Stimulated activated CD8-positive, alpha-beta memory T cell treated with anti-CD3 and anti-CD28 coated beads, Interleukin-7, amount 100 ng/mL, for 48 hours (primary cell): ENCODE results near the gene DYNLL2.
"Not testable (repeated sequence)": the region's sequence is repeated elsewhere in the genome, so short reads cannot be mapped to it uniquely, and the experiment has no call there.

Experiments used
- DNase-seq, 2 donors: peaks; one replicate each; pipeline ENCODE4 v3.0.0-alpha.2; 2020; ENCODE audit warnings: low read depth in 1 of 2; ENCODE audit errors: extremely low read depth in 1 of 2

The DYNLL2 gene

DNA sequence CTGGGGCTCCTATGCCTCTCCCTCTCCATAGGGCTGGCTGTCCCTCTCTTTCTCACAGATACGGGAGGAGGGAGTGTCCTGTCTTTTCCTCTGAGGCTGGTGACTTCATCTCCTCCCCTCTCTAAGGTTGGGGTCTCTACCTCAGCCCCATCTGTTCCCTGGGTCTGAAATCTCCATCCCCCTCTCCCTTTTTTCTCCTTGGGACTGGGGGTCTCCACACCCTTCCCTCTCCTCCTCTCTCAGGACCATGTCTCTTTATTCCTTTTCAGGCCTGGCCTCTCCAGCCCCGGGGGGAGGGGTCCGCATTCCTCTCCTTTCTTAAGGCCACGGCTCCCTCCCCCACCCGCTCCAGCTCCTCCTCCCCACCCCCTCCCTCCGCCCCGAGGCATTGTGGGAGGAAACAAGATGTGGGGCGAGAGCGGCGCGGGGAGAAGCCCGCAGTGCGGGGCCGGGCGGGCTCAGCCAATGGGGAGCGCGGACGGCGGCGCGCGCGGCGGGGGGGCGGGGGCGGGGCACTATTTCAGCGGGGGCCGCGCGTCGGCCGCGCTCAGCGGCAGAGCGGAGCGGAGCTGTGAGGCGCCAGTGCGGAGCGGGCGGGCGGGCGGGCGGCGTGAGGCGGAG lies at the start of gene DYNLL2:
Gene DYNLL2 (plus strand): TSS at position 550 of the 621 bp plus-strand sequence. CDS start 3,672 bp downstream, outside the sequence.
- peak; percentile 78 to 87 for DNase-seq

DNA sequence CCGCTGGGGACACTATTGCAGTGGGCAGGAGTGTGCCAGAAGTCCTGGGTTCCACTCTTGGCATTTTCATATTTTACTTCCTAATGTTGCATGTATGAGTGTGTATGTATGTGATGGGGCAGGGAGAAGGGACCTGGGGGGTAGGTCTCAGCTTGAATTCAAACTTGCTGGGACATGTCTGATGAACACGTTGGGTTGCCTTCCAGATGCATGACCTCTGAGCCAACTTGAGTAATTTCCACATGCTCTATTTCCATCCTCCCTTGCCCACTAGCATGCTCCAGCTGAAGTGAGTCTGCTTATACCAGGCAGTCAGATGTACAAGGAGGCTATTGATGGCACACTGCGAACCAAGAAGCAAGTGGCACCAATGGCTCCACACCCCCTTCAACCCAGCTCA lies 43.2 kb upstream of the DYNLL2 start:
- DNase-seq = no peak

DNA sequence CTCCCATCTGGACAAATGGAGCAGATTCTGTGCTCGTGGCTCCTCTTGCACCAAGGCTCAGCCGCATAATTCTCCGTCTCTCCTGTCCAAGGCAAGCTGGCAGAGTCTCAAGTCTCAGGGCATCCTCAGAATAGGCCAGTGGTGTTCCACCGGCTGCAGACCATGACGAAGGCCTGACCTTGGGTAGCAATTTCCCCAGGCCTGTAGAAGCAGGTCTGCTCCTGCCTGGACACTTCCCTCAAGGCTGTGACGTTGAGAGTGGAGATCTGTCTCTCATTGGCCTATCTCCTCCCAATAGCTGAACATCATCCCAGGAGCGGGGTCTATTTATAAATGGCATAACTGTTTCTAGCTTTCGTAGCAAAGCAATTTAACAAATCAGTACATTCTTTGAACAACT lies 42.8 kb upstream of the DYNLL2 start:
- DNase-seq = no peak

DNA sequence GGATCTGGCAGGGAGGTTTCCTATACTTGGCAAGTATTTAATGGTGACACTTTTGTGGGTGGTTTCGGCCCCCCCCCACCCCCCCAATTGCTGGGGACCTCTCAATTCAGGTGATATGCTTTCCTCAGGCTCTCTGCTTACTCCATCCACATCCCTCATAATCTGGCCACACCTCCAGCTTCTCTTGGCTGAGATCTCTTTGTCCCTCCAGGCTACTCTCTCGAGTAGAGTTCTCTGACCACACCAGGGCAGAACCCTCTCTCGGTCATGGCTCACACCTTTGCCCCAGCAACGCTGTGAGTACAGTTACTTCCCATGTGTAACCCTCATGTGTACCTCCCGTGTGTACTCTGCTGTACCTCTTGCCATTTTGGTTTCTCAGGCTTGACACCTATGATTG lies 42.1 kb upstream of the DYNLL2 start:
- no peak for DNase-seq

DNA sequence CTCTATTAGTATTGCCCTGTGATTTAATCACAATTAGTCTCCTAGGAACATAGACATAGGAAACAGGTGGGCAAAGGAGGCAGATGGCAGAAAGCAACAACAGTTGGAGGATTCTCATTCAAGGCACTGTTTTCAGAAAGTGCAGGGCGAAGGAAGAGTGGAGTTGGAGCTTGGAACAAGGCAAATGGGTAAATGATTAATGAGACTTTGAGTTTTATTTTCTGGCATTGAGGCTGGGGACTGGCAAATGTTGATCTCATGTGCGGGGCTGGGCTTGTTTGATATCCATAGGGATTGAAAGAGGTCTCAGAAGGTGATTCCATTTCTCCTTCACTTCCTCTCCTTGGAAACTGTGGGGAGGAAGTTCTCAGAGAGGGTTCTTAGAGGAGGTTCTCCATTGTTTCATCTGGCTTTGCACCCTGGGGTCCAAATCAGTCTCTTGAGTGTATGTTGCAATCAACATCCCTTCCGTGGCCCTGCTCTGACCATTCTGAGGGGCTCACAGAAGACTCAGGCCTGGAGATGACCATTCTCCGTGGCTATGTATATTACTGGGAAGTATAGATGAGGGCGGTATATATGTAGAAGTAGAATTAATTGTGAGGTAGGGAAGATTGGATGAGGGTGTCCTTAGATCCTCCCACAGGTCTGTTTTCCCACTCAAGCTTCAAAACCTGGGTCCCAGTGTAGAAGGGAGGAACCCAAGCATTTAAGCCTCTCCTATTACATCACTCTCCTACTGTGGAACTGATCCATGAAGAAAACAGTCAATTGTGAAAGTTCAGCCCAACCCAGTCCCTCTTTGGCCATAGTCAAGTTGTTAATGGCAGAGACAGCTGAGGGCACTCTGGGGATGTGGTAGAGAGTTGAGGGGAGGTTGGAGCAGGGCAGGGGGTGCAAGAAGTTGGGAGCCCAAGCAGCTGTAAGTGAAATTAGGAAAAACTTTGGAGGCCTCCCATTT lies 39.7 kb upstream of the DYNLL2 start:
- DNase-seq = no peak

DNA sequence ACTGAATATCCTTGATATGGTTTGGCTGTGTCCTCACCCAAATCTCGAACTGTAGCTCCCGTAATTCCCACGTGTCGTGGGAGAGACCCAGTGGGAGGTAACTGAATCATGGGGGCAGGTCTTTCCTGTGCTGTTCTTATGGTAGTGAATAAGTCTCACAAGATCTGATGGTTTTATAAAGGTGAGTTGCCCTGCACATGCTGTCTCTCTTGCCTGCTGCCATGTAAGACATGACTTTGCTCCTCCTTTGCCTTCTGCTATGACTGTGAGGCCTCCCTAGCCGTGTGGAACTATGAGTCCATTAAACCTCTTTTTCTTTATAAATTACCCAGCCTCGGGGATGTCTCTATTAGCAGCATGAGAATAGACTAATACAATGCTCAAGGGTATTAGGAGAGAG lies 39.0 kb upstream of the DYNLL2 start:
- DNase-seq = not testable (repeated sequence)

DNA sequence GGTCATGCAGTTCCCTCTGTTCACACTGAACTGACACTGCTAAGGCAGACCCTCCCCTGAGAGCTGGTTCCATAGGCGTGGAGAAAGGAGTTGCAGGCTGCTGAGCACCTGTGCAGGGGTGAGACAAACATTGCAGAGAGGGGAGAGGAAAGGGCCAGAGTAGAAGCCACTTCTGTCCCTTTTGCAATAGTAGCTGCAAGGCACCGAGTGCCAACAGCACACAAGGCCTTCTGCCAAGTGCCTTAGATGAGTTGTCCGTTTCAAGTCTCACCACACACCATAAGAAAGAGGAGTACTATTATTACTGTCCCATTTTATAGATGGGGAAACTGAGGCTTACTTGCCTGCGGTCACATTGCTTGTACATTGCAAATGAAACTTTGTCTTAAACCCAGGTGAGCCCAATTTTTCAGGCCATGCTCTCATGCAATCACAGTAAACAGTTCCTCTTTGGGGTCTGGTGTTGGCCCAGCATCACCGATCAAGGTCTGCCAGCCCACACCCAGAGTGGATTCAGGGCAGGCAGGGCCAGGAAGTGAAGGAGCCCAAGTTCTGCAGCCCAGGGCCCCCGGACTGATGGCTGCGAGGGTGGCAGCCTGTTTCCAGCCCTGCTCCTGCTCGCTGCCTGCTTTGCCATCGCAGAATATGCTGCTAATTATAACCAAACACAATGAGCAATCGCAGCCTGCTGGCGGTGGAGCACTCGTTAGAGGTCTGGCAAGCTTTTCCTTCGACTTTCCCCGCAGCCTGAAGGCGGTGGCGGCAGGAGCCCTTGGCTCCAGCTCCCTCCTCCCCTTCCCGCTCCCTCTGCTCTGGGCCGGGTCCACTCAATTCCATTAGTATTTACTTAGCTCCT lies 36.8 kb upstream of the DYNLL2 start:
- DNase-seq = no peak

DNA sequence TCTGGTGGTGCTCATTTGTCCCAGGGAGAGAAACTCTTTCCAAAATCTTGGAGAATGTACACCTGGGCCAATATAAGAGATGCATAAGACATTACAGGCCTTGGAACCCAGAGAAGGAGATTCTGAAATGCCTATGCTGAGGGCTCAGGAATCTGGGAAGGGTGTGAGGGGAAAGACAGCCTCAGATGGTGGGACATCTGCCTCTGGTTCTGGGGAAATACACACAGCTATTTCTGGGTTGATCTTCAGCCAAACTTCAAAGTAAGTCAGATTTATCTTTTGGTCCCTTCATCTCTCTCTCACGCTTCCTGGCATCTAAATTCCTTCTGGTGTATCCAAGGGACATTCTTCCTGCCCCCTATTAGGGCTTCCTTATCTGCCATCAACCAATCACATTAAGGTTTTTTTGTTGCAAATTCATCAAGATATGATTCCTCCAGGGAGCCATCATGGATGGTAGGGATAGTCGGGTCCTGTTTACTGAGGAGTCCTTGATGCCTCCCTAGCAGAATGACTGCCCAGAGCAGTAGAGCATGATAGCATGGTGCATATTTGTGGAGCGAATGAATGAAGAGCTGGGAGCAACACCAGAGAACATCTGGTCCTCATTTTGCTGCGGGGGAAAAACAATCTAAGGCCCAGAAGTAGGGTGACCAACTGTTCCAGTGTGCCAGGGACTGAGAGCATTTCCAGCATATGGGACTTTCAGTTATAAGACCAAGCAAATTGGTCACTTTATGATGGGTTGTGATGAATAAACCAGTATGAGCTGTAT lies 35.7 kb upstream of the DYNLL2 start:
- DNase-seq = no peak

DNA sequence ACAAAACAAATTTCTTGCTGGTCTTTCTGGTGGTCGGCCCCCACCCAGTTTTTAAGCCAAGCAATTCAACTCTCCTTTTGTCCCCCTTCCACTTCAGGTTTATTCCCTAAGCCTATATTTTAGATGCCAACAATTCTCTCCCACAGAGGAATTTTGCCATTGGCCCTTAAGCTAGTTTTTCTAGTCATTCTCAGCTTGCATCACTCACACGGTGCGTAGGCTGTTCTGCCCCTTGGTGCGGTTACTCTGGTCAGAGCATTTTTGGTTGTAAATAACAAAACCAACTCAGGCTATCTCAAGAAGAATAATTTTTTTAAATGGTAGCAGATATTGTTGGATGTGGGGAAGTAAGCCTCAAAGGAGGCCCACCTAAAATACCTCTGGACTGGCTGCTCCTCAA lies 33.7 kb upstream of the DYNLL2 start:
- no peak for DNase-seq

DNA sequence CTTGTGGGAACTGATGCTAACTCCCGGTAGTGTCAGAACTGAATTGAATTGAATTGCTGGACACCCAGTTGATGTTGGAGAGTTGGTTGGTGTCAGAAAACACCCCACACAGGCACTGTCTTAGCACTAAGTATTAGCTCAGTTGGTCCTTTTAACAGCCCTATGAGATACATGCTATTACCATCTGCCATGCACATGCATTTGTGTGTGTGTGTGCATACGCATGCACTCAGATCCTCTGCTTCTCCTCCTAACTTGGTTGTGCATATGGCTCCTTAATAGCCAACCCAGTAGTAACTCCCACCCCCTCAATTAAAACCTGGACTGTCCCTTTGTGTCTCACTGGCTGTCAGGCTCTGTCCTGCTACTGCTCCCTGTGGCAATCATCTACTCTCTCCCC lies 32.3 kb upstream of the DYNLL2 start:
- no peak for DNase-seq

DNA sequence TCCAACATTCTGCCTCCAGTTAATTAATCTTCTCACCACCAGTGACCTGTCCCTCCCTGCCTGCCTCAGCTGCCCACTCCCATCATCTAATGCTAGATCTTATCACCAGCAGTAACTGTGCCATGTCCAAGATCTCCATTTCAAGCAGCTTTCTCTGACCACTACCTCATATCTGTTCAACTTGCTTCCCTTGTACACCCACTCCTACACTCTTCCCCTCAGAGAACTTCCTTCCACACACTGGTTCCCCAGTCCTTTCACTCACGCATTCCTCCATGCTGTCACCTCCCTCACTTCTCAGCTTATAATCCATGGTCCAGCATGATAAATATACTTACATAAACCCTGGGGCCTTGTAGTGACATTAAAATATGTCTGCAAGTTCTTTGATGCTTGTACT lies 31.8 kb upstream of the DYNLL2 start:
- DNase-seq = no peak

DNA sequence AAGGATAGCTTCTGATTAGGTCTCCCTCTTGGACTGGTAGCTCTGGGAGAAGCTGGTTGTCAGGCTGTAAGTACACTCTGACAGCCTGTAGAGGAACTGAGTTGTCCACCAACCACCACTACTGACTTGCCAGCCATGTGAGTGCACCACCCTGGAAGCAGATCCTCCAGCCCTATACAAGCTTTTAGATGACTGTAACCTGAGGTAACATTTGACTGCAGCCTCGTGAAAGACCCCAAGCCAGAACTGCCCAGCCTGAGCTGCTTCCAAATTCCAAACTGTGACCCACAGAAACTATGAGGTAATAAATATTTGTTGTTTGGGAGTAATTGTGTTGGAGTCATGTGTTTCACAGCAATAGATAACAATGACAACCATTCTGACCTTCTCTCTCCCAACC lies 30.8 kb upstream of the DYNLL2 start:
- no peak for DNase-seq

DNA sequence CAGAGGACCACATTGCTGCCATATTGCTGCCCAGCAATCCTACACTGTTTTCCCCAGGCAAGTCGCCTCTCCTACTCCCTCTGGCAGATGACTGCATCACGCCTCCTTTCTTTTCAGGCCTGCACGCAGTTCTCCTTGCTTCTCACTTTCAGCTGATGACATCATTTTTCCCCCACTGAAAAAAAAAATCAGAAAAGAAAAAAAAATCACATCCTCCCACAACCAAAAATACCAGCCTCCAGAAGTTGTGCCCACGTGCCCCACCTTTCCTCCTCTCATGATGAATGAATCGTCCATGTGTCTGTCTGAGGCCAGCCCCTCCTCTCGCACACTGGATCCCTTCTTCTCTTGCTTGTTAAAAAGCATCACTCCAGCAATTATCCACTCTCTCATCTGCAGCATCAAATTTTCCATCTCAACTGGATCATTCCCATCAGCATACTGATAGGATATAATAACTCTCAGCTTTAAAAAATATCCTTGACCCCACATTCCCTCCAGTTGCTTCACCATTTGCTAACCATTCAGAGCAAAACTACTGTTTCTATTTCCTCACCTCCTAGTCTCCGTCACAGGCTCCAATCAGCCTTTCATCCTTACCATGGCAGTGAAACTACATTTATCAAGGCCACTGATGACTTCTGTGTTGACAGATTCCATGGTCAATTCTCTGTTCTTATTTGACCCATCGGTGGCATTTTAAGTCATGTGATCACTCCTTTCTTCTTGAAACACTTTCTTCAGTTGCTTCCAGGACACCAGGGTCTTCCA lies 30.1 kb upstream of the DYNLL2 start:
- peak in 1 of 2 donors; percentile 12 for DNase-seq

DNA sequence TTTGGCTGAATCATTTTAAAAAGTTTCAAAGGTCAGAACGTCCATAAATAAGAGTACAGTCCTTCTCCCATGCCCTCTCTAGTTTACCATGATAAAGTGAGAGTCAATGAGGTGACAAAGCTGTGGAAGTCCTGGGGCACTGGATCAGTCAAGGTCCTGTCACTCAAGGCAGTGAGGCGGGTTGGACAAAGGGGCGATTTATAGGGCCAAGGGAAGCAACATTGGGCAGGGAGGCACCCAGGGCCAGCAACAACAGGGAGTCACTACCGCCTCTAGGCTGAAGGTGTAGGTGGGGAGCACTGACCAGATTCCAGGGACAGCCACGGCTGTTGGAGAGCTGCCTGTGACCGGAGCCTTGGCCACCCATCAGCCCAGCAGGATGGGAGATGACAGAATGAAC lies 28.6 kb upstream of the DYNLL2 start:
- DNase-seq = no peak

DNA sequence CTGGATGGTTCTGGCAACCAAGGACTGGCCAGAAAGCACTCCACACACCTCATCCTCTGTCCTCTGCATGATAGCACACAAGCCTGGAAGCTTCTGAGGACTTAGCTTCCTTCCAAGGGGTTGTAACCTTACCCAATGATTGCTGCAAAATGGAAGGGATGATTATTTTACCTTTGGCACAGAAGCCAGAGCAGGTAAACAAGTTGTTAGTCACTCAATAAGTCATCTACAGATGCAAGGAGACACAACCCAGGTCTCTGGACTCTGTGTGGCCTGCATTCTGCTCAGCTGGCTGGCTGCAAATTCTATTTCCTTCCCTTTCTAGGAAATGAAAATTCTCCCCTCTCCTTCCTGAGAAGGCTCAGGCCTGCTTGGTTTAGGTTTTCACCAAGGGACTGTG lies 26.7 kb upstream of the DYNLL2 start:
- DNase-seq = no peak

DNA sequence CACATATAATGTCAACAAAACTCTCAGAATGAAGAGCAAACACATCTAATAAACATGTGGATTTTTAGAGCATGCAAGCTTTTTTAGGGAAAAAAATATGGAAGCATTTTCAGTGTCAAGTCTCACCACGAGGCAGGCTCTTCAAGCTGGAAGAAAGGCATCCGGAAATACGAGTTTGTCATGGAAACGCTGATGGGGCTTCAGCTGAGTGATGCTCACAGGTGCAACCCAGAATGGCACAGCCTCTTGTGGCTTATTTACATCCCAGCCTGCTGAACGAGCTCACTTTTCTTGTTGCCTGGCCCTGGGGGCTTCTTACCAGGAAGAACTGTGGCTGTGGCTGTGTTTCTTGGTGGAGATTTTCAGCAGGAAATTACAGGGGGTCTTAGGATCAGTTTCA lies 24.1 kb upstream of the DYNLL2 start:
- no peak for DNase-seq

DNA sequence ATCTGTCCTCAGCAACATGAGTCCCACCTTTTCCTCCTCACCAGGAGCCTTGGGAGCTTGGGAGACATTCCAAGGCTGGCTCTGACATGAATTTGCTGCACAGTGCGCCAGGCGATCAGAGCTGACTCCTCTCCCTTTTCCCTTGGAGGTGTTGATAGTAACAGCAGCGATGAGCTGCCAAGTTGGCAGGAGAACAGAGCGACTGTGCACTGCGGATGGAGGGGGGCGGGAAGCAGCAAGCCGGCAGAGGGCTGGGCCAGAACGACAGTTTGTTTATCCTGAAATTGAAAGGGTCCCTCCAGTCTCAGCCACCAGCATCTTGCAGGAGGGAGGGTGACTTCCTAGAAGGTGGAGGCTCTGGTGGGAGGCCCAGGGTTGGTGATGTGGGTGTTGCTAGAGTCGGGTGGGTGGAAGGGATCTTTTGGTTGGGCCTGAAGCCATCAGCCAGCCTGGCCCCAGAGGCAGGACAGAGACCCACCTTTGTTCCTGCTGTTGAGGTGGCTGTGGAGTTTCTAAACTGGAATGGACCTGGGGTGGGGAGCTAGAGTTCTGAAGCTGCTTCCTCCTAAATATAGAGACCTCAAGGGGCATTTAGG lies 22.5 kb upstream of the DYNLL2 start:
- no peak for DNase-seq

DNA sequence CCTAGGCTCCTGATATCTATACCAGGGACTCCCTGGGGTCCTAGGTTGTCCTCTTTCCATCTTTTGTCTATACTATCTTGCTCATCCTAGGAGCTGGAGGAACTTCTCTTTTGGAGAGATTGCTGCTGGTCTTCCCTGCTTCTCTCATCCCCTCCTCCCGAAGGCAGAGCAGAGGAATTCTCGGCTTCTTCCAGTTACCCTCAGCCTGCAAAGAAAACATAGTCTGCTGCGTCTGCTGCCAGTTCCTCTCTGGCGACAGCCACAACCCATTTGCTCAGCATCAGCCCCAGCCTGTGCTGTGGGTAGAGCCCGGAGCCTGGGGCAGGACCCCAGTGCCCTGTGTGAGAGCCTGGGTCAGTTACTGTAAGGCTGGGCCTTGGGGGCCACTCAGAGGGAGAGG lies 21.5 kb upstream of the DYNLL2 start:
- DNase-seq = no peak

DNA sequence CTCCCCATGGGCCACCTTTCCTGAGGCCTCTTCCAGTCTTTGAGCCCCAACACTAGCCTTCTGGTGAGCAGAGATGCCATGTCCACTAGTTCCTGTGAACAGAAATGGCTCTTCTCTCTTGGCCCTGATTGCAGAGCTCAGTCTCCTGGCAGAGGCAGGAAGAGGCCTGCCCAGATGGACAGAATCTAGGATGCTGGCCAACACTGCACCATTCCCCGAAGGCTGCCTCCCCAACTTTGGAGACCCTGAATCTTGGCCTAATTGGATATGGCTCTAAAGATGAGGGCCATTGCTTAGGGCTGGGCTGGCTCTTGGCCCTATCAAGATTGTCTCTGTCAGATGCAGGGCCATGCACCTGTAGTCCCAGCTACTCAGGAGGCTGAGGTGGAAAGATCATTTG lies 18.0 kb upstream of the DYNLL2 start:
- DNase-seq = no peak
